ENCODE data around the gene SOAT2.

The SOAT2 gene

DNA sequence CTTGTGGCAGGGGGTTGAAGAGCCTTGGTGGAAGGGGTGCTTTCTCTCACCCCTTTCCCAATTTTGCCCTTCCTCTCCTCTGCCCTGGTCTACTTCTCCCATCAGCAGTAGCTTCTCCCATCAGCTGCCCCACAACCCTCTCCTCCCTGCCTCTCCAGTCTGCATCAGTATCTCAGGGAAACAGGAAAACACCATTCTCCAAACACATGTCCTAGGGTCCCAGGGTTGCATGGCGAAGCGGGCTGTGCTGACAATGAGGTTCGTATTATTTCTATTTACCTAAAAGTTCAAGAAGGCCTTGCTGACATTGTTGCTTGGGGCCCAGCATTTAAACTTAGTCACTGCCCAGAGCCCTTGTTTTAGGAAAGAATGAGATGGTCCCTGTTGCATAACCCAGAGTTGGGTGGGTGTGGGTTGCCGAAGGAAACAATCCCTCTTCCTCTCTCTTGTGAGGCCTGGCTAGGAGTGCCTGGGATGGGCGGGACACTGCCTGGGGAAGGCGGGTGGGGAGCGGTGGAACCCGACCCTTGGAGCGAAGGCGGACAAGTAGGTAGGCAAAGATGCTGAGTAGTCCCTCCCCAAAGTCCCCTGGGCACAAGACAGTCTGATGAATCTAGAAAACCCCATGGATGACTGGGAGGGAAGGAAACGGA lies 7.1 kb upstream of the SOAT2 start:
- no peak overlapping the region for H2AFZ ChIP-seq (ENCODE audit: low read length)
- no peak overlapping the region for H3K4me2 ChIP-seq (ENCODE audit: low read length)
- no peak overlapping the region for H3K4me3 ChIP-seq (ENCODE audit: low read depth, low read length, poor library complexity, severe bottlenecking)
- H3K79me2 ChIP-seq (ENCODE audit: insufficient read depth, low read length) = no peaks in the 10 kb centered on the region
- H3F3A ChIP-seq (ENCODE audit: insufficient read depth, low read length) = no peaks in the 10 kb centered on the region
- no peaks in the 10 kb centered on the region for H3K36me3 ChIP-seq (ENCODE audit: insufficient read depth, low read length)
- H3K4me1 ChIP-seq (ENCODE audit: insufficient read depth, low read length, severe bottlenecking) = peaks cover 23% of the 10 kb centered on the region
- H4K20me1 ChIP-seq (ENCODE audit: insufficient read depth, low read length) = no peaks in the 10 kb centered on the region
- TF ChIP-seq EZH2 (IDR thresholded peaks at IDR 0.05; ENCODE audit: borderline replicate concordance, low read length) (no peak), CTCF (IDR thresholded peaks at IDR 0.05; ENCODE audit: low read length) (no peak)
- H3K9ac ChIP-seq (ENCODE audit: low read length) = no peak overlapping the region
- no peak overlapping the region for H3K27ac ChIP-seq (ENCODE audit: low read depth, low read length, poor library complexity, severe bottlenecking)
- peaks cover 5% of the 10 kb centered on the region; the same call in 1 of the 2 replicates for H3K27me3 ChIP-seq (ENCODE audit: insufficient read depth, low read length)
- no peaks in the 10 kb centered on the region for H3K9me3 ChIP-seq (ENCODE audit: low read length)
- no peaks in the 10 kb centered on the region for H3K9me2 ChIP-seq (ENCODE audit: low read depth, low read length)

- Histone ChIP-seq H3K9me2 (ENCODE audit: low read depth, low read length) (no peaks in the 10 kb centered on the region), H3K27me3 (ENCODE audit: insufficient read depth, low read length) (peaks cover 5% of the 10 kb centered on the region; the same call in 1 of the 2 replicates), H2AFZ (ENCODE audit: low read length) (no peak overlapping the region), H3K4me3 (ENCODE audit: low read depth, low read length, poor library complexity, severe bottlenecking) (no peak overlapping the region), H3K27ac (ENCODE audit: low read depth, low read length, poor library complexity, severe bottlenecking) (no peak overlapping the region), H3K36me3 (ENCODE audit: insufficient read depth, low read length) (no peaks in the 10 kb centered on the region), H3K4me2 (ENCODE audit: low read length) (no peak overlapping the region), H3K4me1 (ENCODE audit: insufficient read depth, low read length, severe bottlenecking) (peaks cover 23% of the 10 kb centered on the region), H3K79me2 (ENCODE audit: insufficient read depth, low read length) (no peaks in the 10 kb centered on the region), H3F3A (ENCODE audit: insufficient read depth, low read length) (no peaks in the 10 kb centered on the region), H3K9me3 (ENCODE audit: low read length) (no peaks in the 10 kb centered on the region), H3K9ac (ENCODE audit: low read length) (no peak overlapping the region), H4K20me1 (ENCODE audit: insufficient read depth, low read length) (no peaks in the 10 kb centered on the region)
- no peak for TF ChIP-seq CTCF (IDR thresholded peaks at IDR 0.05; ENCODE audit: low read length)
- TF ChIP-seq EZH2 (IDR thresholded peaks at IDR 0.05; ENCODE audit: borderline replicate concordance, low read length) = no peak
Measured at GRCh38 chr12:53096759-53097158, 6.5 kb upstream of the SOAT2 start.

DNA sequence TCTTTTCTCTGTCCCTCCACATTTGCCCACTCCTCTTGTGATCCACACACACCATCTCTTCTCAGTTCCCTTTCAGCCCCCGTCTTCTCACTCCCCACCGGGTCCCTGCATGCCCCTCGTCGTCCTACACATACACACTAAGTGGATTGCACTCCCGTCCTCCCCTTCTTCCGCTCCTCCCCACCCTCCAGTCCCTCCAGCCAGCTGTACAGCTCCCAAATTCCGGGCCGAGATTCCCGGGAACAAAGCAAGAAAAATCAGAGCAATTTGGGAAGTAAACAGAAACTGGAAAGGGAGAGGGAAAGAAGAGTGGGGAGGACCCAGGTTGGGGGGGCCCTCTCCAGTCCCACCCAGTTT lies 6.1 kb upstream of the SOAT2 start:
- Histone ChIP-seq H3K27ac (ENCODE audit: low read depth, low read length, poor library complexity, severe bottlenecking) (no peak overlapping the region), H4K20me1 (ENCODE audit: insufficient read depth, low read length) (no peaks in the 10 kb centered on the region), H3K4me2 (ENCODE audit: low read length) (peak overlapping the region; percentile 93), H3K4me3 (ENCODE audit: low read depth, low read length, poor library complexity, severe bottlenecking) (peak overlapping the region; percentile 61), H3K79me2 (ENCODE audit: insufficient read depth, low read length) (no peaks in the 10 kb centered on the region), H2AFZ (ENCODE audit: low read length) (no peak overlapping the region), H3K9me2 (ENCODE audit: low read depth, low read length) (no peaks in the 10 kb centered on the region), H3K9me3 (ENCODE audit: low read length) (no peaks in the 10 kb centered on the region), H3F3A (ENCODE audit: insufficient read depth, low read length) (no peaks in the 10 kb centered on the region), H3K4me1 (ENCODE audit: insufficient read depth, low read length, severe bottlenecking) (peaks cover 24% of the 10 kb centered on the region), H3K9ac (ENCODE audit: low read length) (peak overlapping the region; percentile 65; the same call in 1 of the 2 replicates), H3K27me3 (ENCODE audit: insufficient read depth, low read length) (peaks cover 5% of the 10 kb centered on the region; the same call in 1 of the 2 replicates), H3K36me3 (ENCODE audit: insufficient read depth, low read length) (no peaks in the 10 kb centered on the region)
- TF ChIP-seq CTCF (IDR thresholded peaks at IDR 0.05; ENCODE audit: low read length) (no peak), EZH2 (IDR thresholded peaks at IDR 0.05; ENCODE audit: borderline replicate concordance, low read length) (no peak)
